Stomach (tissue), 4 donors: Measurements from ENCODE around the gene ANAPC7.

Experiments used
- CTCF ChIP-seq, 7 experiments: fragments of 450-650 bp in 4 of 7; fragments of 200-600 bp in 3 of 7; sonication (generic) in 3 of 7; IDR thresholded peaks; one replicate each; pipeline ENCODE4 v1.5.1; 2016 to 2019; ENCODE audit warnings: antibody characterized with exemption in 7 of 7, control low read depth in 2 of 7, mild to moderate bottlenecking in 1 of 7
- EP300 ChIP-seq: sonication (generic); formaldehyde crosslinking; IDR thresholded peaks from one replicate; pipeline ENCODE4 v1.6.1; 2017; ENCODE audit warnings: antibody characterized with exemption
- POLR2A ChIP-seq, 4 donors: fragments of 450-650 bp; IDR thresholded peaks; one replicate each; pipeline ENCODE4 v1.6.1; 2016; ENCODE audit warnings: antibody characterized with exemption in 4 of 4, control low read depth in 2 of 4, mild to moderate bottlenecking in 1 of 4, moderate library complexity in 1 of 4
- POLR2AphosphoS5 ChIP-seq, 3 donors: sonication (generic); formaldehyde crosslinking; IDR thresholded peaks; one replicate each; pipeline ENCODE4 v1.6.1; 2016; ENCODE audit warnings: antibody characterized with exemption in 3 of 3

DNA sequence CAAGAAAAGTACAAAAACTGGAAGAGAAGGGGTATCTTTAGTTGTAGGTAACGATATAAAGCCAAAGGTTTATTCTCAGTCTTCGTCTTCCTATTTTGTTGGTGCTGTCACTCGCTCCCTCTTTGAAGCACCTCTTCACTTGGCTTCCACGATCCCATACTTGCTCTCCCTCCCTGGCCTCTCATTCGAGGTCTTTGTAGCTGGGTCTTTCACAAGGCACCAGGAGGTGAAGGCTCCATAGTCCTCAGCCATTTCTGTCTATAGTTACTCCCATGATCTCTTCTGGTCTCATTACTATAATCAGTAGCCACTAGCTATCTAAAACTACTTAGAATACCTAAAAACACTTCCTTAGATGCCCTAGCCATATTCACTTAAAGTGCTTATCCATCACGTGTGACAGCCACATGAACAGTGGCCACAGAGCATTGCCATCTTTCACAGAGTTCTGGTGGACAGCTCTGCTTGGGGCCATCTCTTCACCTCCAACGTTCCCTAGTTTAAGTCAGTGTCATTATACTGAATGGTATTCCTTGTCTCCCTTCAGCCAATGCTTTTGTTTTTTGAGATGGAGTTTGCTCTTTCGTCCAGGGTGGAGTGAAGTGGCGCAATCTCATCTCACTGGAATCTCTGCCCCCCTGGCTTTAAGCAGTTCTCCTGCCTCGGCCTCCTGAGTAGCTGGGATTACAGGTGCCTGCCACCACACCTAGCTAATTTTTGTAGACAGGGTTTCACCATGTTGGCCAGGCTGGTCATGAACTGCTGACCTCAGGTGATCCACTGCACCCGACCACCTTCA, 65.4 kb downstream of the ANAPC7 start:
- TF ChIP-seq POLR2AphosphoS5 (IDR thresholded peaks at IDR 0.05), result no peak
- TF ChIP-seq POLR2A (IDR thresholded peaks at IDR 0.05), result no peak
- TF ChIP-seq CTCF (IDR thresholded peaks at IDR 0.05), result no peak
- TF ChIP-seq EP300, result no peak
